HG02938 (cell line): ENCODE data around the gene SLC9A3.

Source experiments
- ATAC-seq: cut with Tn5 transposase; IDR thresholded peaks from one replicate; pipeline ENCODE4 v1.9.1; 2021; ENCODE audit warnings: mild to moderate bottlenecking, moderate library complexity; ENCODE audit not compliant: unreplicated experiment

Gene SLC9A3

DNA sequence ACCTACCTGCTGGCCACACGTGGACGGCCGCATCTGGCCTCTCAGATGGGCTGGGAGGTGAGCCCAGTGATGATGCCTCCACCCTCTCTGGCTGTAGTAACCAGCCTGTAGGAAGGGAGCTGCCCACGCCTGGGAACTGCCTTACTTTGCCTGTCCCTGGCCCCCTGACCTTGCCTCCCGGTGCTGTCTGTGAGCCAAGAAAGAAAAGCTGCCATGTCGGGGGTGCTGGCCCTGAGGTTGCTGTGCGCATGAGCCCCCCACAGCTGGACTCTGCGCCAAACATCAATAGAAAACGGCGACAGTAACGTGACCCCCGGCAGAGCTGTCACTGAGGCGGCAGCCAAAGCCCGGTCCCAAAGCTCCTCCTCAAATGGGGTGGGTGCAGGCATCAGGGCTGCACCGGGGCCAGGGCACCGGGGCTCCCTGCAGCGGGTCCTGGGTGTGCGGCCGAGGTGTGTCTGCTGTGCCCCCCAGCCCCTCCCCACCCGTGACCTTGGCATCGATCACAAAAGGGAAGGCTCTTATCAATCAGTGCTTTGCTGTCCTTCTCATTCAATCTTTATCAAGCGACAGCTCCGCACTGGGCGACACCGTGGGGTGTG lies 15.3 kb upstream of the SLC9A3 start:
- ATAC-seq: no peak

DNA sequence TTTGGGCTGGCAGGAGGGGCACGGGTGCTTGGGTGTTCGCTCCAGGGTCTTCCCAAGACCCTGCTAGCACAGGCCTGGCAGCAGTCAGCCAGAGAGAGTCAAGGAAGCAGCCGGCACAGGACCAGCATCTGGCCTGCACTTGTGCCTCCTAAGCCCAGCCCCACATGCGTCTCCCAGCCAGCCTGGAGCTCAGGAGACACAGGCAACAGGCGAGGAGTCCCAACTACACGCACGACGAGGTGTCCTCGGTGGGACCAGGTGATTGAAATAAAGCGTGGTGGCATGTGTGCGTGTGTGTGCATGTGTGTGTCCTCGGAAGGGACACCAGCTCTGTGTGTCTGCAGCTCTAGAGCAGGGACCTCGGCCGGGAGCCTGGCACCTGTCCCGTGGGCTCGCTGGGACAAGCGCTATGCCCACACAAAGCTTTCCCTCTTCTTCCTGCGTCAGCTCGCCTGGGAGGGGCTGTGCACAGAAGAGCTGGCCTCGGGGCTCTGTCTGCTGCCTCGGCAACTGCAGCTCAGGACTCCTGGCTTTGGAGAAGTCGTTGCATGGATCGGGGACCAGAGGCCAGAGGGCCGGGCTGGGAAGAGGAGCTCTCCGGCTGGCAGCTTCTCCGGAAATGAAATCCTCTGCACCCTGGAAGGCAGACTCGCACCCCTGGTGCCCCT lies 14.7 kb upstream of the SLC9A3 start:
- no peak for ATAC-seq

DNA sequence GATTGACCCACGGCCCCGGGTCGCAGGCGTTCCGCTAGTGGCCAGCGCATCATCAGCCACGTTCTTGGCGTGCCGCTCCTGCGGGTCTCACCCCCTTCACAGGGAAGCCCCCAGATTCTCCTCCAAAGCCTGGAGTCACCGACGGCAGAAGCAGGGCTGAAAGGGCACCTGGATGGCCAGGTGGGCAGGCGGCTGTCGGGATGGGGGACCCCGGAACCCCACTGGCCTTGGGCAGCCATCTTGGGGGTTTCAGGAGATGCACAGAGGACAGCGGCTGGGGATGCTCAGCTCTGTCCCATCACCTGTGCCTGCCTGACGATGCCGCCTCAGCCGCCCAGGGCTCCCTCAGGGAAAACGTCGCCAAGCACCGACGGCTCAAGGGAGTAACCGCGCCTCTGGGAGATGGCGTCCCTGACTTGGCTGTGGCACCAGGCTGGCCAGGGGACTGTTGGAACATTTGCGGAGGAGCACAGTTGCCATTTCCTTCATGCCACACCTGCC lies 14.1 kb upstream of the SLC9A3 start:
- ATAC-seq: no peak

DNA sequence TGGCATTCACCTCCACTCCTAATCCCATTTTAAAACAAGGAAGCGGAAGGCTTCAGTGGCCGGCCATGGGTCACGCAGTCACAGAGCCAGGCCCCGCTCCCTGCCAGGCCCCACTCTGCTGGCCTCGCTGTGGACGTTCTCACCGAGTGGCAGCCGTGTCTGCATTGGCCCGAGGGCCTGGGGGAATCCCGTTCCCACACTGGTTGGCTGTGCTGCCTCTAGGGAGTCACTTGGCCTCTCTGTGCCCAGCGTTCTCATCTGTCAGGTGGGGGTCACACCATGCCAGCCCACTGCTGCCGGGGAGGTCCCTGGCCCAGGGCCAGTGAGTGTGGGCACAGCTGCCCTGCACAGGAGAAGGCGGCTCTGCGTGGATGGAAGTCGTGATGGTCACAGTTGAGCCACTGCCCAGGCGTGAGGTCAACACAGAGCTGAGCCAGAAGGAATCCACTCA lies 13.4 kb upstream of the SLC9A3 start:
- ATAC-seq: no peak

DNA sequence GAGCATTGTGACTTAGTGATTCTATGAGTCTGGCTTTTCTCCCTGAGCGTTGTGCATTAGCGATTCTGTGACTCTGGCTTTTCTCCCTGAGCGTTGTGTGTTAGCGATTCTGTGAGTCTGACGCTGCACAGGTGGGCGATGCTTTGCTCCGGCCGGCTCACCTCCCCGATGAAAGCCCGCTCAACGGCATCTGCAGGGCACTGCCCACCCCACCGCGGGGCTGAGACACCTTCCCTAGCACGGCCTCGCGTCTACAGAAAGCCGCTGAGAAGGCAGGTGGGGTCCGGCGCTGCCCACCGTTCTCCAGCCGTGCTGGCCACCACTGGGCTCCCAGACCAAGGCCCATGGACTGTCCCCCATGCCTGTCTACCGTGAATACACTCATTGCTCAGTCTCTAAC lies 12.8 kb upstream of the SLC9A3 start:
- ATAC-seq: no peak

DNA sequence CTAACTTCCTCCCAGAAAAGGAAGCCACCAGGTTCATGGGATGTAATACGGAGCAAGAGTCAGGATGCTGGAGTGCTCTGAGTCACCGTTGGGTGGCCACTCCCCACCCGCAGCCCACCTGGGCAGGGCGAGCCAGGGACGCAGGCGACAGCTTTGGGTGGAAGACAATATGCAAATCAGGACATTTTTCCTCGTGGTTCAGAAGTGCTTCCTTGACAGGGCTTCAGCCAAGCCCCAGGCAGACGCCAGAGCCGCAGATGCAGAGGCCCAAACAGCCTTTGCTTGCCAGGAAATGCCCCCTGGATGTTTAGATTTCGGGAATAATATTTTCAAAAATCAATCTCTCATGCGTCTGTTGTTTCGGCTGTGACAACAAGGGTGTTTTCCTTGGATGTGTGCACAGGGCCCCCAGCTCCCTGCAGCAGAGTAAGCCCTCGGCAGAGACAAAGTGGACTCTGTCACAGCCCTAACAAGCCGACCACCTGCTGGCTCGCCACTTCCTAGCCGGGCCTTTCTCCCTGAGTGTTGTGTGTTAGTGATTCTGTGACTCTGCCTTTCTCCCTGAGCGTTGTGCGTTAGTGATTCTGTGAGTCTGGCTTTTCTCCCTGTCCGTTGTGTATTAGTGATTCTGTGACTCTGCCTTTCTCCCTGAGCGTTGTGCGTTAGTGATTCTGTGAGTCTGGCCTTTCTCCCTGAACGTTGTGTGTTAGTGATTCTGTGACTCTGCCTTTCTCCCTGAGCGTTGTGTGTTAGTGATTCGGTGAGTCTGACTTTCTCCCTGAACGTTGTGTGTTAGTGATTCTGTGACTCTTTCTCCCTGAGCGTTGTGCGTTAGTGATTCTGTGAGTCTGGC lies 11.8 kb upstream of the SLC9A3 start:
- ATAC-seq: no peak

DNA sequence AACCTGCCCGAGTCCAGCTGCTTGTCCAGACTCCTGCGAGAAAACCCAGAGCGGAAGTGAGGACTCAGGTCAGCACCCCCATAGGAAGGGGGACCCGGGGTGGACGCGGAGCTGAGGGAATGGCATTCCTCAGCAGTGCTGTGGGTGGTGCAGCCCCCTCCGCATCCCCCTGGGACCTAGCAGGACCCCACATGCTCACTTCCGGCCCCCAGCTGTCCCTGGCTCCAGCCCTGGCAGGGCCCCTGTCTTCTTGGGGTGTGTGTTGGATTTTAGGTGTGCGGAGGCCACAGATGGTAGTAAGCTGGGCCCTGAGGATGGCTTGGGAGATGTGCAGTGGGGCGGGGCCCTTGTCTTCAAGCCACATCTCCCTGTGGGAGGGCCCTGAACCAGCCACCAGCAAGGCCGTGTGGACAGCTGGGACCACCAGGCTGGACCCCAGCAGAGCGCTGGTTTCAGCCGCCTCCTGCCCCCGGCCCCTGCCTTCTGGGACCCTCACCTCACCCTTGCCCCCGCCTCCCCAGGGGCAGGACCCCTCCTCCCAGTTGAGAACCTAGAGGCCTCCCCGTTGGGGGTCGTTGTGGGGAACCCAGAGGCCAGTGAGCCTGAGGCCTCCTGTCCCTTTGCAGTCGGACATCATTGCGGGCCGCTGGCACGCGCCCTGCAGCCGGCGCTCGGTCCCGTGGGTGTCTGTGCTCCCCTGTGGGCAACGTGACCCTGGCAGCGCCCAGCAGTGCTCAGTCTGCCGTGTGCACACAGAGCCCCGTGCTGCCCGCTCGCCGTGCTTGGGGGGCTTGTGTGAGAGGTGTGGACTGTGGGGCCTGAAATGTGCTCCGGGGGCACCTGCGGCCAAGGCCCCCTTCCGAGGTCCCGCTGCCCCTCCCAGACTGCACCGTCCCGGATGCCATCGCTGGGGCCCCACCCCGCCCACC lies 10.8 kb upstream of the SLC9A3 start:
- ATAC-seq: no peak

DNA sequence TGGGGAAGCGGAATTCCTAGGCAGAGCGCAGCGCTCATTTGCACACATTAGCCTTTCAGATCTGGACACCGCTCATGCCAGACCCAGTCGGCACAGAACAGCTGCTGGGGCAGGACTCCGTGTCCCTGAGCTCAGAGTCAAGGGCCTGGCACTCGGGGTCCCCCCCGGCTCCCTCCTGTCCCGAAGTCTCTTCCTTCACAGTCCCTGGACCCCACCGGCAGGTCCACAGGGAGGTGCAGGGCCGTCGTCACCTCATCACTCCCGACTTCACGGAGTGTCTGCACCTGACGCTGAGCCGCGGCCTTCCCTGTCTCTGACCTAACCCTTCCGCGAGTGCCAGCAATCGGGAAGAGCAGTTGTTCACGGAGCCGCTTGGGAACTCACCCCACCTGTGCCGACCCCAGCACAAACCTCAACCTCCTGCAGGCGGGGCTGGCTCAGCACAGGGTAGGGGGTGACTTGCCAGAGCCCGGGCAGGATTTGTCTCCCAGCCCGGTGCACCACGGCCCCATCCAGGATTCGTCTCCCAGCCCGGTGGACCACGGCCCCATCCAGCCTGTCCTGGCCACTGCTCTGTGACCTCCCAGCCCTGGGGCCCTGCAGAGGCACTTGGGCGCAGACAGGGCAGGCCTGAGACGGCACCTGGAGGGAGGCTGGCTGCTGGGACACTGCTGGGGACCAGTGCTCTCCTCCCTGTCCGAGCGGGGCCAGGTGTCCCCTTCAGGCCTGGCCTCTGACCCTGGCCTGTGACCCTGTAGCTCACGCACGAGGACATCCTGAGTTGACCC lies 9.9 kb upstream of the SLC9A3 start:
- ATAC-seq: no peak

DNA sequence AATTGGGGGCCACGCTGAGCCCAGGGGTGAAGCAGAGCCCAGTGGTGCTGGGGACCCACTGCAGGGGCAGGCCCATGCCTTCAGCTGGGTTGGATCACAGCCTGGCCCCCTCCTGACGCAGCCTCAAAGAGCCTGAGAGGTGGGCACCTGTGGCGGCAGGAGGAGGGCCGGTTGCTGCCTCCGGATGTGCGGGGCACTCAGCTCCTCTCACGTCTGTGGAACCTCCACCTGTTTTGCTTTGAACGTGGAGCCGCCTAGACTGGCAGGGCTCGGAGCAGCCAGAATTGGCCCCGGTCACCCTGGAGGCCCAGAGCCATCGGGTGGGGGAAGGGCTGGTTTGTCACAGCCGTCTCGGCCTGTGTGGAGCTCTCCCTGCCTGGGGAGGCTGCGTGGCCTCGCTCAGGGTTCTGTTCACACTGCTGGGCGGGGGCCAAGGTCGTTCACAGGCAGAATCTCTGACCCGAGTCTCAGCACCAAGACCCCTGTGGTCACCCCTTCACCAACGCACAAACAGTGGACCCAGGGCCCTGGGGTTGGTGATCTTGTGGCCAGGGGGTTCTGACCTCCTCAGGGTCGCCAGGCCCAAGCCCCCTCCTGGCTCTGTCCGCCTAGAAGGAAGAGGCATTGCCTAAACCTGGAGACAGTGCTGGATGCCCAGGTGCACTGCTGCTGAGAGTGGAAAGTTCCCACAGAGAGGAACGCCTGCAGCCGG lies 9.2 kb upstream of the SLC9A3 start:
- no peak for ATAC-seq

DNA sequence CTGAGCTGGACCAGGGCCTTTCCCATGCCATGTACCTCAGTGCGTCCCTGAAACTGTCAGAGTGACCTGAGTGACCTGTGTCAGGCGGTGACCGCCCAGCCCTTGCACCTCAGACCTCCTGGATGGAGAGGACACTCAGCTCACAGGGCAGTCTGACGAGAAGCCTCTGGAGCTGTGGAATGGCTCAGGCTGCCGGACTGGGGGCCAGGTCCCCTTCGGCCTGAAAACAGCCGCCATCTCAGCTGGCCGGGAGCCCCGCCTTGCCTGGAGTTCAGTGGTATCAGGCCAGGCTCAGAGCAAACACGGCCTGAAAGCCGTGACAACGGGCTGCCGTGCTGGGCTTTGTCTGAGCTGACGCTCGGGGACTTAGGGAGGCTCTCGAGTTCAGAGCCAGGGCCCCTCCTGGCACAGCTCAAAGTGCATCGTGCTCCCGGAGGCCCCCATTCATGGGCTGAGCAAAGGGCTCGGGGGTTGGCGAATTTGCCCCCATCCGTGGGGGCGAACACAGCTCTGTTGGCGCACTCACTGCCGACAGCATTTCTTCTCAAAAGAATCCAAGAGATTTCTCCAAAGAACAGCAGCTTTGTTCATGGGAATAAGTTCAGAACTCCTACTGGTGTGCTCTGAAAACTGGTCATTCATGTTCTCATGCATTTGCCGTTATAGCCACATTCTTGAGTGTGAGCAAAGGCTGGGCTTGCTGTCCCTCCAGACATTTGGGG lies 8.4 kb upstream of the SLC9A3 start:
- ATAC-seq: no peak

DNA sequence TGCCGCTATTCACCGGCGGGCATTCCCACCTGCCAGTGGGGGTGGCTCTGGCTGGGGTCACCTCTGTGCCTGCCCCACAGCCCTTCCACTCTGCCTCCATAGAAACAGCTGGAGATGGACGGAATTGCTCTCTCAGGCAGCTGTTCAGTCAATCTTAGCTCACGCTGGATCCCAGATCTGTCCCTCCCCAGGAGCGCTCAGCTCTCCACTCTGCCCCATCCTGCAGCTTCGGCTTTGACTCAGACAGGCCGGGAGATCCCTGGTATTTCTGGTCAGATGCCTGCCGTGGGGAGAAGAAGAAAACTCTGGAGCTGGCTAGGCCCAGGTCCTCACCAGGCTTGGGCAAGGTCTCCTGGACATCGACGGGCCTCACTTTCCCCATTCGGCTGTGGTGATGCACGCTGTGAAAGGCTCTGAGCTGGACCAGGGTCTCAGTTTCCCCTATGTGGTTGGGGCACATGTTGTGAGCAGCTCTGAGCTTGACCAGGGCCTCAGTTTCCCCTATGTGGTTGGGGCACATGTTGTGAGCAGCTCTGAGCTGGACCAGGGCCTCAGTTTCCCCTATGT lies 7.6 kb upstream of the SLC9A3 start:
- ATAC-seq: no peak

DNA sequence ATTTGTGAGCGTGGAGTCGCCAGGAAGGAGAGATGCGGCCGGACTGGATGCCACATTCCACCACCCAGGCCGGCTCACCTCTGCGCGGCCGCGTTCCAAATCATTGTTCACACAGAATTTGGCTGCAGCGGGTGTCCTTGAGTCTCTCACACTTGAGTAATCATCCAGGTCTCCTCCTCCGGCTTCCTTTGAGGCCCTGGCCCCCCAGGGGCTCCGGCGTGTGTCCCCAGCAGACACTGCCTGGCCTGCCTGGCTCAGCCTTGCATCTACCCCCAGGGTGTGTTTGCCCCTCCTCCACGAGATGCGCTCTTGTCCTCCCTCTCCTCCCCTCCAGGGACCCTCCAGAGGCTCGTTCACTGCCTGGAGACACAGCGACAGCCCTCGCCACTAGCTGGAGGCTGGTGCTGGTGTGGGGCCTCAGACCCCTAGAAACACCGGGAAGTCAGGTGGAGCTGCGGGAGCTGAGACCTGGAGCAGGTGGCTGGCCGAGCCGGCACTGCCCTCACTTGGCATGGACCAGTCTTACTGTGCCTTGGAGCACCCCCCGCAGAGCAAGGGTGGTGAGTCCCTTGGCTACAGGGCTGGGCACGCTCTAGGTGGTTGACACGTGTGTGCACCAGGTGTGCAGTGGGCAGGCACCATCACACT lies 7.0 kb upstream of the SLC9A3 start:
- ATAC-seq: no peak

DNA sequence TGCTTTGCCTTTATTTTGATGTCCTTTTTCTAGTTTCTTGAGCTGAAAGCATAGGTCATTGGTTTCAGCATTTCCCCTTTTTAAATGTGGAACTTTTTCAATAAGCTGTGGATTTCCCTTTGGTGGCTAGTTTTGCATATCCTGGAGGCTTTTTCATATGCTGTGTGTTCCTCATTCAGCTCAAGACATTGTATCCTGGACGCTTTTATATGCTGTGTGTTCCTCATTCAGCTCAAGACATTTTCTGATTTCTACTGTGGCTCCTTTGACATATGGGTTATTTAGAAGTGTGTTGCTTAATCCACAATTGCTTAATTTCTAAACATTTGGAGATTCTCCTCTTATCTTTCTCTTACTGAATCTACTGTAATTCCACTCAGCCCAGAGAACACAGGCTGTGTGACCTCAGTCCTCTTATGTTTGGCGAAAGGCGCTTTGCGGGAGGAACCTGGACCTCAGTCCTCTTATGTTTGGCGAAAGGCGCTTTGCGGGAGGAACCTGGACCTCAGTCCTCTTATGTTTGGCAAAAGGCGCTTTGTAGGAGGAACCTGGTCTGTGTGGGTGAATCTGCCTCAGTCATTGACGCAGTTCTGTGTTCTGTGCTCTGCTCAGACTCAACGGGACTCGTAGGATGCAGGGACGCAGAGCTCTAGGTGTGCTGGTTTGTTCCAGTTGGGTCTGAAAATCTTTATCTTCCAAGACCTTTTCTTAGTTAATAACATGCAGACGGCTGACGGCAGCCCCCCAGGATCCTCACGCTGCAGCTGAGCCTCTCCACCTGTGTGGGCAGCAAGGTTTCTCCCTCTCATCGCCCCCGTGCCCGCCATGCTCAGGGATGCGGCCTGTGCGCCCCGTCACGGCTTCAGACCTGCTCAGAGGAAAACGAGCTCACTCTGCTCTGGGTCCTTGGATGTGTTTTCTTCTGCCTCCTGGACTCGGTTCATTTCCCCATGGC lies 6.0 kb upstream of the SLC9A3 start:
- ATAC-seq: no peak

DNA sequence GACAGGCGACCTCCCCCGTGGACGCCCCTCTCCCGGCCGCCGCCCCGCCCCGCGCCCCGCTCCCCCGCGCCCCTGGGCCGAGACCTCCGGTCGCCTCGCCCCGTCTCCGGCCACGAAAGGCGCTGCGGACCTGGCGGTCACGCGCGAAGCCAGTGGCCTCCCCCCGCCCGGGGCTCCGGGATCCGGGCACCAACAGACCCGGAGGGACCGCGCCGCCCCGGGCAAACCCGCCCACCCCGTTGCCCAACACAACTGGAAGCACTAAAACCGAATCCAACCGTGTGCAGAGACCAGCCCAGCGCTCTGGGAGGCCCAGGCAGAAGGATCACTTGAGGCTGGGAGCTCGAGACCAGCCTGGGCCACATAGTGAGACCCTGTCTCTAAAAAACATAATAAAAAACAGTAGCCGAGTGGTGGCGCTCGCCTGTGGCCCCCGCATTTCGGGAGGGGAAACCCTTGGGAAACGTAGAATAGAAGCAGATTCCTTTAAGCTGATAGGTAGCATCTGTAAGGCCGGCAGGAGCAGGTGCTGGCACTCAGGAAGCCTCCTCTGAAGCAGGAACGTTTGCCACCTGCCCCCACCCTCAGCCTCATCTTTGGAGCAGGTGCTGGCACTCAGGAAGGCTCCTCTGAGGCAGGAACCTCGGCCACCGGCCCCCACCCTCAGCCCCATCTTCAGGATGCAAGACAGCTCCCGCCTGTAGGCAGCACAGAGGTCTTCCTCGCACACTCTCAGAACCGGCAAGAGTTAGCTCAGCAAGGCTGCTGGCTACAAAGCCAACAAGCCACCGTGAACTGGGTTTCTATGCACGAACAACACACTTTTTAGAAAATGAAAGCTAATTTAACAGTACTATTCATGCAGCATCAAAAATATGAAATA lies 4.6 kb upstream of the SLC9A3 start:
- no peak for ATAC-seq
